Stomach (tissue), 9 donors: Measurements from ENCODE around the gene SP140. TPM values are rescaled to one million over a fixed set of nuclear protein-coding genes. Genes with fewer than 3 reads are reported as not detected.
"Not testable (repeated sequence)": the region's sequence is repeated elsewhere in the genome, so short reads cannot be mapped to it uniquely, and the experiment has no call there.

Experiments
- DNase-seq, 2 donors: peaks; one replicate each; pipeline versions ENCODE4 v3.0.0 to v3.0.0-alpha.2; 2013 to 2019
- H3K27ac ChIP-seq, 5 donors: fragments of 200-600 bp in 4 of 5; sonication (generic) in 4 of 5; one replicate each; pipeline ENCODE4 v1.5.1; 2013 to 2019; ENCODE audit warnings: mild to moderate bottlenecking in 1 of 5, moderate library complexity in 1 of 5
- H3K27me3 ChIP-seq, 3 donors: fragments of 200-600 bp; sonication (generic); one replicate each; pipeline ENCODE4 v1.5.1; 2017 to 2019; ENCODE audit warnings: mixed run types in 1 of 3
- H3K36me3 ChIP-seq, 4 donors: fragments of 200-600 bp; sonication (generic); 1 replicate in 3 of 4; 2 replicates in 1 of 4; pipeline ENCODE4 v1.5.1; 2016 to 2019
- H3K4me1 ChIP-seq, 4 donors: fragments of 200-600 bp; sonication (generic); one replicate each; pipeline ENCODE4 v1.5.1; 2016 to 2019
- H3K4me3 ChIP-seq, 4 donors: fragments of 200-600 bp; sonication (generic) in 3 of 4; one replicate each; pipeline ENCODE4 v1.5.1; 2016 to 2019; ENCODE audit warnings: mild to moderate bottlenecking in 1 of 4
- H3K9me3 ChIP-seq, 4 donors: fragments of 200-600 bp; sonication (generic); one replicate each; pipeline ENCODE4 v1.5.1; 2016 to 2019
- CTCF ChIP-seq, 7 experiments: fragments of 450-650 bp in 4 of 7; fragments of 200-600 bp in 3 of 7; sonication (generic) in 3 of 7; IDR thresholded peaks; one replicate each; pipeline ENCODE4 v1.5.1; 2016 to 2019; ENCODE audit warnings: antibody characterized with exemption in 7 of 7, control low read depth in 2 of 7, mild to moderate bottlenecking in 1 of 7
- EP300 ChIP-seq: sonication (generic); formaldehyde crosslinking; IDR thresholded peaks from one replicate; pipeline ENCODE4 v1.6.1; 2017; ENCODE audit warnings: antibody characterized with exemption
- POLR2A ChIP-seq, 4 donors: fragments of 450-650 bp; IDR thresholded peaks; one replicate each; pipeline ENCODE4 v1.6.1; 2016; ENCODE audit warnings: antibody characterized with exemption in 4 of 4, control low read depth in 2 of 4, mild to moderate bottlenecking in 1 of 4, moderate library complexity in 1 of 4
- POLR2AphosphoS5 ChIP-seq, 3 donors: sonication (generic); formaldehyde crosslinking; IDR thresholded peaks; one replicate each; pipeline ENCODE4 v1.6.1; 2016; ENCODE audit warnings: antibody characterized with exemption in 3 of 3
- WGBS, 5 donors: extraction: QIAGEN DNeasy Blood & Tissue Kit in 3 of 5; methylation state at CpG; one replicate each; pipeline versions ENCODE4 v1.1.5 to v1.1.7; 2013 to 2018; 5-methylcytosine and 5-hydroxymethylcytosine counted together
- intact Hi-C: fragments of 100-400 bp; cut with DNase I; formaldehyde crosslinking; loops from one replicate; pipeline ENCODE4 v1.15.1; 2023; ENCODE audit warnings: low total_unique reads
- polyA plus RNA-seq, 3 donors: library from polyadenylated mRNA; stranded (reverse); fragments of 200-250 nt; gene quantifications; one replicate each; pipeline ENCODE4 v1.2.3, GENCODE V29; 2013
- total RNA-seq, 5 donors: library from RNA; depleted of rRNA; stranded (reverse); fragments of >200 nt; gene quantifications; one replicate each; pipeline versions ENCODE4 v1.1.0 to v1.2.3, GENCODE V29; 2014 to 2016
- donor health status: healthy with polysubstance abuse.
- donor health status: Bipolar disorder and iron deficiency.
- donor health status: healthy.

The SP140 gene
- total and polyA plus RNA-seq, 8 donors = 1.1 to 6.4 (median 2.0) TPM; not detected in 1

- no peak overlapping the region for H3K27ac ChIP-seq
- no peak for DNase-seq
- H3K27me3 ChIP-seq = no peaks in the 10 kb centered on the region
- no peaks in the 10 kb centered on the region for H3K36me3 ChIP-seq
- no peaks in the 10 kb centered on the region for H3K4me1 ChIP-seq
- WGBS, 5 donors = 77 to 89% (median 84%) methylated on average over 5 of the region's 5 CpGs
- intact Hi-C loops = no loop called here
- no peaks in the 10 kb centered on the region for H3K9me3 ChIP-seq
- no peak for TF ChIP-seq POLR2AphosphoS5 (IDR thresholded peaks at IDR 0.05)
- TF ChIP-seq EP300 = no peak
- no peak for TF ChIP-seq POLR2A (IDR thresholded peaks at IDR 0.05)
- no peak for TF ChIP-seq CTCF (IDR thresholded peaks at IDR 0.05)
- H3K4me3 ChIP-seq = no peak overlapping the region
Observed at GRCh38 chr2:230262246-230262645, 36.7 kb downstream of the SP140 start.

- H3K27ac ChIP-seq, H3K27me3 ChIP-seq, H3K36me3 ChIP-seq, H3K4me3 ChIP-seq, H3K9me3 ChIP-seq, DNase-seq, H3K4me1 ChIP-seq, intact Hi-C loops: not testable (repeated sequence)
- WGBS, 5 donors = 38 to 59% (median 52%) methylated on average over 3 to 4 of the region's 4 CpGs
Observed at GRCh38 chr2:230264945-230265344, 39.4 kb downstream of the SP140 start.

DNA sequence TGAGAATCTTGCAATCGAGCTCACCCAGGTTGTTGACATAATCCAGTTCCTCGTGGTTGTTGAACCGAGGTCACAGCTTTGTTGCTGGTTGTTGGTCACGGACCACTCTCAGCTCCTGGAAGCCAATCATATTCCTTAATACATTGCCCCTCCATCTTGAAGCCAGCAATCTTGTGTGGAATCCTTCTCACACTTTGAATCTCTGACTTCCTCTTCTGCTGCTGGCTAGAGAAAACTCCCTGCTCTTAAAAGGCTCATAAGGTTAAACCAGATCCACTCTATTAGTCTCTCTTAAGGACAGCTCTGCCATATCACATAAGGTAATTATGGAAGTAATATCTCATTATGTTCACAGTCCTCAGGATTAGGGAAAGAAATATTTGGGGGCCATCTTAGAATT lies 41.1 kb downstream of the SP140 start:
- H3K4me3 ChIP-seq = no peak overlapping the region
- DNase-seq = no peak
- H3K4me1 ChIP-seq = no peaks in the 10 kb centered on the region
- H3K27ac ChIP-seq = no peak overlapping the region
- H3K36me3 ChIP-seq = no peaks in the 10 kb centered on the region
- whole genome bisulfite sequencing, 5 donors = 64 to 83% (median 79%) methylated on average over 4 of the region's 4 CpGs
- H3K27me3 ChIP-seq = no peaks in the 10 kb centered on the region
- H3K9me3 ChIP-seq = no peaks in the 10 kb centered on the region
- TF ChIP-seq EP300 = no peak
- TF ChIP-seq POLR2A (IDR thresholded peaks at IDR 0.05) = no peak
- no peak for TF ChIP-seq CTCF (IDR thresholded peaks at IDR 0.05)
- TF ChIP-seq POLR2AphosphoS5 (IDR thresholded peaks at IDR 0.05) = no peak
- intact Hi-C loops = no loop called here

- no peak overlapping the region for H3K27ac ChIP-seq
- no peak overlapping the region for H3K4me3 ChIP-seq
- no peaks in the 10 kb centered on the region for H3K9me3 ChIP-seq
- no peaks in the 10 kb centered on the region for H3K27me3 ChIP-seq
- 81 to 91% (median 86%) methylated on average over 1 of the region's 1 CpG for WGBS, 5 donors
- no peaks in the 10 kb centered on the region for H3K4me1 ChIP-seq
- no peaks in the 10 kb centered on the region for H3K36me3 ChIP-seq
- intact Hi-C loops = no loop called here
- DNase-seq = no peak
- TF ChIP-seq CTCF (IDR thresholded peaks at IDR 0.05) (no peak), POLR2A (IDR thresholded peaks at IDR 0.05) (no peak), EP300 (no peak), POLR2AphosphoS5 (IDR thresholded peaks at IDR 0.05) (no peak)
Observed at GRCh38 chr2:230267059-230267458, 41.5 kb downstream of the SP140 start.

GRCh38 chr2:230267556-230267955 lies 42.0 kb downstream of the SP140 start:
- no peak overlapping the region for H3K4me3 ChIP-seq
- no peaks in the 10 kb centered on the region for H3K27me3 ChIP-seq
- no peak for DNase-seq
- intact Hi-C loops = no loop called here
- H3K27ac ChIP-seq = no peak overlapping the region
- WGBS, 5 donors = 81 to 87% (median 84%) methylated on average over 3 of the region's 3 CpGs
- no peaks in the 10 kb centered on the region for H3K9me3 ChIP-seq
- H3K4me1 ChIP-seq = no peaks in the 10 kb centered on the region
- TF ChIP-seq EP300 (no peak), CTCF (IDR thresholded peaks at IDR 0.05) (no peak), POLR2A (IDR thresholded peaks at IDR 0.05) (no peak), POLR2AphosphoS5 (IDR thresholded peaks at IDR 0.05) (no peak)
- H3K36me3 ChIP-seq = no peaks in the 10 kb centered on the region
